Activated CD4-positive, alpha-beta T cell treated with anti-CD3 and anti-CD28 coated beads, Interleukin-2, amount 10 ng/mL, durations not matched to agents 7 days and 5 days (primary cell): ENCODE results near the gene CKAP5. TPM values are rescaled to one million over a fixed set of nuclear protein-coding genes. Genes with fewer than 3 reads are reported as not detected.
"Not testable (repeated sequence)": the region's sequence is repeated elsewhere in the genome, so short reads cannot be mapped to it uniquely, and the experiment has no call there.

Experiments
- CTCF ChIA-PET: fragments of 350-600 bp; sonication (Branson Sonifier 250); formaldehyde crosslinking; loops from one replicate; lab custom pipeline; 2021; ENCODE audit warnings: antibody characterized with exemption; lab: Charles Lee
- POLR2A ChIA-PET: fragments of 350-600 bp; sonication (Branson Sonifier 250); formaldehyde crosslinking; loops from one replicate; lab custom pipeline; 2021; ENCODE audit warnings: antibody characterized with exemption; lab: Charles Lee
- DNase-seq: peaks from one replicate; pipeline ENCODE4 v3.0.0-alpha.2; 2020
- H3K27ac Mint-ChIP-seq: one replicate; pipeline ENCODE4 v1.8.0; 2021; ENCODE audit warnings: mild to moderate bottlenecking, moderate library complexity, mixed read lengths
- H3K27me3 Mint-ChIP-seq: one replicate; pipeline ENCODE4 v1.8.0; 2021; ENCODE audit warnings: mixed read lengths
- H3K36me3 Mint-ChIP-seq: one replicate; pipeline ENCODE4 v1.8.0; 2021; ENCODE audit warnings: low read depth, mixed read lengths
- H3K4me1 Mint-ChIP-seq: one replicate; pipeline ENCODE4 v1.8.0; 2021; ENCODE audit warnings: mixed read lengths
- H3K4me3 Mint-ChIP-seq: one replicate; pipeline ENCODE4 v1.8.0; 2021; ENCODE audit warnings: mild to moderate bottlenecking, moderate library complexity, mixed read lengths
- H3K9me3 Mint-ChIP-seq: one replicate; pipeline ENCODE4 v1.8.0; 2021; ENCODE audit warnings: mixed read lengths
- total RNA-seq, 2 experiments: library from RNA; stranded (reverse); gene quantifications; one replicate each; pipeline ENCODE4 v1.2.3, GENCODE V29; 2021

Gene CKAP5
- total RNA-seq, 2 experiments from 2014 or later = 171 to 189 TPM

- CTCF ChIA-PET = interaction anchor here (0.6 to 0.7 kb wide), 3 partner anchors 184 to 1045 kb away, joined by 3 to 5 read pairs (median 3); no protein-coding TSS in a partner anchor
- H3K4me3 Mint-ChIP-seq, H3K4me1 Mint-ChIP-seq, H3K27me3 Mint-ChIP-seq, POLR2A ChIA-PET, H3K36me3 Mint-ChIP-seq, DNase-seq, H3K27ac Mint-ChIP-seq, H3K9me3 Mint-ChIP-seq: not testable (repeated sequence)
Measured at GRCh38 chr11:46717825-46718154, 128.3 kb downstream of the CKAP5 start.

GRCh38 chr11:46712874-46713576 is 133.1 kb downstream of the CKAP5 start:
- H3K9me3 Mint-ChIP-seq = no peaks in the 10 kb centered on the region
- H3K27ac Mint-ChIP-seq = no peak overlapping the region
- ChIA-PET POLR2A (interaction anchor here (0.7 kb wide), 1 partner anchor 50 kb away, joined by 3 read pairs; no protein-coding TSS in a partner anchor), CTCF (interaction anchor here (0.6 to 1.9 kb wide), 3 partner anchors 10 to 14 kb away, joined by 3 to 6 read pairs (median 5); no protein-coding TSS in a partner anchor)
- no peaks in the 10 kb centered on the region for H3K36me3 Mint-ChIP-seq
- no peak overlapping the region for H3K4me3 Mint-ChIP-seq
- DNase-seq = no peak
- no peaks in the 10 kb centered on the region for H3K27me3 Mint-ChIP-seq
- peaks cover under 1% of the 10 kb centered on the region for H3K4me1 Mint-ChIP-seq

GRCh38 chr11:46711303-46711702 is 134.8 kb downstream of the CKAP5 start:
- CTCF ChIA-PET = interaction anchor here (1.2 to 1.9 kb wide), 2 partner anchors 12 to 15 kb away, joined by 3 to 5 read pairs; no protein-coding TSS in a partner anchor
- Mint-ChIP-seq H3K27ac (no peak overlapping the region), H3K4me1 (no peaks in the 10 kb centered on the region), H3K36me3 (peaks cover 15% of the 10 kb centered on the region), H3K27me3 (no peaks in the 10 kb centered on the region), H3K4me3 (no peak overlapping the region), H3K9me3 (no peaks in the 10 kb centered on the region)
- no peak for DNase-seq
- POLR2A ChIA-PET = no interaction called here

GRCh38 chr11:46710821-46711269 is 135.2 kb downstream of the CKAP5 start:
- CTCF ChIA-PET = interaction anchor here (0.9 to 1.2 kb wide), 3 partner anchors 12 to 15 kb away, joined by 3 read pairs; no protein-coding TSS in a partner anchor
- peaks cover 19% of the 10 kb centered on the region for H3K36me3 Mint-ChIP-seq
- POLR2A ChIA-PET = no interaction called here

GRCh38 chr11:46709351-46709750 is 136.7 kb downstream of the CKAP5 start:
- Mint-ChIP-seq H3K36me3 (peaks cover 22% of the 10 kb centered on the region), H3K27ac (peak overlapping the region; percentile 21)
- CTCF ChIA-PET = interaction anchor here (1.0 to 1.4 kb wide), 2 partner anchors 9 to 10 kb away, joined by 4 to 5 read pairs; partner anchors contain the start of genes ARHGAP1, F2 and ZNF408
- H3K9me3 Mint-ChIP-seq, POLR2A ChIA-PET, DNase-seq, H3K27me3 Mint-ChIP-seq, H3K4me3 Mint-ChIP-seq, H3K4me1 Mint-ChIP-seq: not testable (repeated sequence)

More at GRCh38 chr11:46710821-46711269, 135.2 kb downstream of the CKAP5 start:
- Mint-ChIP-seq H3K4me3 (no peak overlapping the region), H3K4me1 (no peaks in the 10 kb centered on the region), H3K27ac (no peak overlapping the region), H3K9me3 (no peaks in the 10 kb centered on the region), H3K27me3 (no peaks in the 10 kb centered on the region)
- DNase-seq = no peak

- no peaks in the 10 kb centered on the region for H3K27me3 Mint-ChIP-seq
- ChIA-PET POLR2A (no interaction called here), CTCF (interaction anchor here (0.6 to 1.8 kb wide), 5 partner anchors 9 to 209 kb away, joined by 3 to 8 read pairs (median 3); no protein-coding TSS in a partner anchor)
- no peak overlapping the region for H3K4me3 Mint-ChIP-seq
- H3K36me3 Mint-ChIP-seq = peaks cover 41% of the 10 kb centered on the region
- peaks cover 14% of the 10 kb centered on the region for H3K4me1 Mint-ChIP-seq
- H3K9me3 Mint-ChIP-seq = no peaks in the 10 kb centered on the region
- H3K27ac Mint-ChIP-seq = no peak overlapping the region
- DNase-seq = no peak
Measured at GRCh38 chr11:46706886-46707285, 139.2 kb downstream of the CKAP5 start.

DNA sequence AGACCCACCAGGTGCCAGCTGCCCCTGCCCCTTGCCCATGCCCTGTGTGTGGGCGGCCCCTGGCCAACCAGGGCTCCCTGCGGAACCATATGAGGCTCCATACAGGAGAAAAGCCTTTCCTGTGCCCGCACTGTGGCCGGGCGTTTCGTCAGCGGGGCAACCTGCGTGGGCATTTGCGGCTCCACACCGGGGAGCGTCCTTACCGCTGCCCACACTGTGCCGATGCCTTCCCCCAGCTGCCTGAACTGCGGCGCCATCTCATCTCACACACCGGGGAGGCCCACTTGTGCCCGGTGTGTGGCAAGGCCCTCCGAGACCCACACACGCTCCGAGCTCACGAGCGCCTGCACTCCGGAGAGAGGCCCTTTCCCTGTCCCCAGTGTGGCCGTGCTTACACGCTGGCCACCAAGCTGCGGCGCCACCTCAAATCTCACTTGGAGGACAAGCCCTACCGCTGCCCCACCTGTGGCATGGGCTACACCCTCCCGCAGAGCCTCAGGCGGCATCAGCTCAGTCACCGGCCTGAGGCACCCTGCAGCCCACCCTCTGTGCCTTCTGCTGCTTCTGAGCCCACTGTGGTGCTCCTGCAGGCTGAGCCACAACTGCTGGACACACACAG is 140.9 kb downstream of the CKAP5 start:
- Mint-ChIP-seq H3K9me3 (no peaks in the 10 kb centered on the region), H3K4me3 (no peak overlapping the region), H3K36me3 (peaks cover 55% of the 10 kb centered on the region), H3K27ac (no peak overlapping the region), H3K27me3 (no peaks in the 10 kb centered on the region), H3K4me1 (peaks cover 24% of the 10 kb centered on the region)
- DNase-seq = no peak
- ChIA-PET CTCF (interaction anchor here (1.4 kb wide), 1 partner anchor 8 kb away, joined by 3 read pairs; no protein-coding TSS in a partner anchor), POLR2A (no interaction called here)

GRCh38 chr11:46701078-46701654 is 144.9 kb downstream of the CKAP5 start:
- Mint-ChIP-seq H3K4me1 (peaks cover 48% of the 10 kb centered on the region), H3K27ac (peak overlapping the region; percentile 97), H3K4me3 (peak overlapping the region; percentile 98), H3K27me3 (no peaks in the 10 kb centered on the region), H3K36me3 (peaks cover 49% of the 10 kb centered on the region), H3K9me3 (no peaks in the 10 kb centered on the region)
- ChIA-PET POLR2A (interaction anchor here (1.1 to 1.5 kb wide), 2 partner anchors 30 to 35 kb away, joined by 3 to 7 read pairs; no protein-coding TSS in a partner anchor), CTCF (interaction anchor here (1.0 to 2.2 kb wide), 4 partner anchors 9 to 124 kb away, joined by 3 to 6 read pairs (median 4); no protein-coding TSS in a partner anchor)
- peak; percentile 14 for DNase-seq

DNA sequence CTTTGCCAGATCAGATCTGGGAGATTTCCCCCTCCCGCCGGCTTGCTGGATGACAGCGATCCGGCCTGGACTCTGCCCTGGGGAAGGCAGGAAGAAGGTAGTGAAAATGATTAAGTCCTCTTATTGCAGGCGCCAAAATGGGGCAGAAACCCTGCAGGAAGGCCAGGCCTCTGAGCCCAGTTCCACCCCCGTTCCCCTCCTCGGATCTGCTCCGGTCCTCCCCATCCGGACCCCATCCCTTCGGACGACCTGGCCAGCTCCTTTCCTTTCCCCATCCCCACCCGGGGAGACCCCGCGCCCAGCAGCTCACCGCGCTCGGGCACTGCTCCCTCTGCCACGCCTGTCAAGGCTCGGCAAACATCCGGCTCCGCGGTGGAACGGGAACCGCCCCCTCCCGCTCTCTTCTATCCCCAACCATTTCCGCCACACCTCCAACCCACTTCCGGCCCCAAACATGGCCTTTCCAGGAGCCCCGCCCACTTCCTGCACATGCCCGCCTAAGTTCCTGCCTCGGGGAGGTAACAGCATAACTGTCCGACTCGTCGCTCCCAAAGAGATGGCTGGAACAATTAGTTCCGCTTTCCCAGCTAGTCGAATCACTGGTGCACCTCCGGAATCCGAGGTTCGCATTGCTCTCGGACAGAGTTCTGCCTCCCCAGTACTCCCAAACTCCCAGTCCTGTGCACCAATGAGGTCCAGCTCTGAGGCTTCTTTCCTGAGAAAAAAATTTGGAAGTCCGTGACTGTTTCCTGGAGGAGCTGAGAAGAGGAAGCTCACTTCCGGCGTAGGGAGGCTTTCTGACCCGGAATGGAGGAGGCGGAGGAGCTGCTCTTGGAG is 145.6 kb downstream of the CKAP5 start, which contains the start of the genes ARHGAP1 and ZNF408:
TSS of gene ARHGAP1 (minus strand) at position 379 of the 837 bp plus-strand sequence. CDS start 4,512 bp downstream, outside the sequence.
TSS of gene ZNF408 (plus strand) at position 791 of the 837 bp plus-strand sequence. CDS start at position 808, 17 bp downstream.
- DNase-seq = peak; percentile 100
- H3K9me3 Mint-ChIP-seq = no peaks in the 10 kb centered on the region
- H3K4me1 Mint-ChIP-seq = peaks cover 48% of the 10 kb centered on the region
- peak within 1 kb of the TSS; percentile 98 for H3K4me3 Mint-ChIP-seq
- peaks cover 52% of the 10 kb centered on the region for H3K36me3 Mint-ChIP-seq
- ChIA-PET CTCF (interaction anchor here (0.6 to 2.2 kb wide), 6 partner anchors 9 to 142 kb away, joined by 3 to 6 read pairs (median 4); no protein-coding TSS in a partner anchor), POLR2A (interaction anchor here (1.1 to 1.5 kb wide), 2 partner anchors 29 to 34 kb away, joined by 3 to 7 read pairs; no protein-coding TSS in a partner anchor)
- H3K27me3 Mint-ChIP-seq = no peaks in the 10 kb centered on the region
- peak within 1 kb of the TSS; percentile 97 for H3K27ac Mint-ChIP-seq

GRCh38 chr11:46698597-46698996 is 147.5 kb downstream of the CKAP5 start:
- POLR2A ChIA-PET = interaction anchor here (0.7 kb wide), 1 partner anchor 875 kb away, joined by 7 read pairs; no protein-coding TSS in a partner anchor
- peak overlapping the region; percentile 98 for H3K4me3 Mint-ChIP-seq
- peak overlapping the region; percentile 71 for H3K27ac Mint-ChIP-seq
- CTCF ChIA-PET = interaction anchor here (1.1 to 2.0 kb wide), 2 partner anchors 20 to 27 kb away, joined by 3 to 9 read pairs; no protein-coding TSS in a partner anchor
- DNase-seq = no peak
- H3K27me3 Mint-ChIP-seq = no peaks in the 10 kb centered on the region
- H3K9me3 Mint-ChIP-seq = no peaks in the 10 kb centered on the region
- H3K4me1 Mint-ChIP-seq = peaks cover 50% of the 10 kb centered on the region
- peaks cover 54% of the 10 kb centered on the region for H3K36me3 Mint-ChIP-seq

GRCh38 chr11:46697723-46698122 is 148.4 kb downstream of the CKAP5 start:
- peaks cover 47% of the 10 kb centered on the region for H3K36me3 Mint-ChIP-seq
- H3K4me3 Mint-ChIP-seq = peak overlapping the region; percentile 4
- POLR2A ChIA-PET = no interaction called here
- peak overlapping the region; percentile 72 for H3K27ac Mint-ChIP-seq
- CTCF ChIA-PET = interaction anchor here (0.6 to 2.0 kb wide), 6 partner anchors 8 to 1023 kb away, joined by 3 to 9 read pairs (median 3); no protein-coding TSS in a partner anchor
- H3K4me1 Mint-ChIP-seq = peaks cover 44% of the 10 kb centered on the region
- H3K27me3 Mint-ChIP-seq = no peaks in the 10 kb centered on the region
- DNase-seq = no peak
- H3K9me3 Mint-ChIP-seq = no peaks in the 10 kb centered on the region
